HPDE6-E6E7 (cell line): ENCODE data around the gene TPSB2.
"Not testable (repeated sequence)": the region's sequence is repeated elsewhere in the genome, so short reads cannot be mapped to it uniquely, and the experiment has no call there.

ENCODE experiments used
- DNase-seq: peaks from one replicate; pipeline ENCODE4 v3.0.0; 2011; ENCODE audit warnings: missing footprints; ENCODE audit errors: extremely low spot score

Gene TPSB2

DNA sequence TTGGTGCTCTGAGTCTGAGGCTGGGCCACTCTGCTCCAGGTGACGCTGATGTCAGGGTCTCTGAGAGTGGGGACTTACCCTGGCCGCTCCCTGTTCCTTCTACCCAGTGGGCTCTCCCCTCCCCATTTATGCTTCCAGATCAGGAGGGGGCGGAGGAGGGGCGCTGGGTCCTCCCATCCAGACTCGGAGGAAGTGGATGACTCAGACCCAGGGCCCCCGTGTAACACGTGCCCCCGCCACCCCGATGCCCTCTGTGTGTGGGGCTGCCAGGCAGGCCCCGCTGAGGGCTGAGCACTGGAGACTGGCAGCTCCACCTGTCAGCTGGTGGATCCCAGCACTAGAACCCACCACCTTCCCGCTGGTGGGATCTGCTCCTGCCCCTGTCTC, at the start of gene TPSB2:
Gene TPSB2 (minus strand): TSS at position 101 of the 387 bp plus-strand sequence. CDS start 233 bp downstream, outside the sequence.
- DNase-seq, result not testable (repeated sequence)

DNA sequence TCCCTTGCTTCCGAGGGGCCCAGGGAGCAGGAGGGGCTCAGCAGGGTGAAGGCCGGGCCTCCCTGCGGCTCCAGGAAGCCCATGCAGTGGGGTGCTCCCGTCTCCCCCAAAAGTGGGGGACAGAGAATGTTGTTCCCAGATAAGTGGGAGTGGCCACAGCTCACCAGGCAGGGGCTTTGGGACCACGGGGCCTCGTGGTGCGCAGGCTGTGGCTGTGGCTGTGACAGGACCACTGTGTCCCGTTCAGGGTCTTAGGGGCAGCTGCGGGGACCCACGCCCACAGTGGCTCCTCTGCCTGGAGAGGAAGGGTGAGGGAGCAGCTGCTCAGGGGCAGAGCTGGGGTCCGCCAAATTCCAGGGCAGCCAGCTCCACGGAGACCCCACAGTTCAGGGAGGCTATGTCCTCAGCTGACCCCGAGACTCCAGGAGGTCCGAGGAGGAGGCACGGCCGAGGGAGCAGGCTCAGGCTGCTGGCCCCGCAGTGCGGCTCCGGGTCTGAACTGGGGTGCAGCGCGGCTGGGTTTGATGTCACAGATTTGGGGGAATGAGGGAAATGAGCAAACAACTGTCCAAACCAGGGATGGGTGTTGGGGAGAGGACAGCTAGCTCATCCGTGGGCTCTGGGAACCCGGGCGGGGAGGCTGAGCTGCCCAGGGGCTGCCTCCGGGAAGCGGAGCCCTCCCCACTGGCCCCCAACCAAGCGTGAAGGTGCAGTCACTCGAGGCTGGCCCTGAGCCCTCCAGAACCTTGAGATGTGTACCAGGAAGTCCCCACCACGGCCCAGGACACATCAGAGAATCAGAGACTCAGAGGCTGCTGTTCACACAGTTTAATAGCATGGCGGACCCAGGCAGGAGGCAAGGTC, 49.3 kb upstream of the TPSB2 start:
- DNase-seq, result no peak

DNA sequence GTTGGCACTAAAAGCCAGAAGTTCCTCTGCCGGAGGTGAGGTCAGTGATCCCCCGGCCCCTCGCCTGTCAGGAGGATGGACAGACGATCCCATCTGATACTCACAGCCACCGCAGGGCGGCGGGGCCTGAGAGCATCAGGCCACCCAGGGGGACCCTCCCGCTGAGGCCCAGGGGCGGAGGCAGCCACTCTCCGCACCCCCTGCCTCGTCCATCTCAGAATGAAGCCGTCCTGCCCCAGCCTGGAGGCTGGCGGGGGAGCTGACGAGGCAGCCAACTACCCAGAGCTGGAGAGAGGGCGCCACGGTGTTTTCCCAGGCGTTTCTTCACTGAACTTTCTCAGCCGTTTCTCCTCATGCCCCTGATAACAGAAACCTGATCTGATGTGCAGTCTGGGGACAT, 48.5 kb upstream of the TPSB2 start:
- no peak for DNase-seq

DNA sequence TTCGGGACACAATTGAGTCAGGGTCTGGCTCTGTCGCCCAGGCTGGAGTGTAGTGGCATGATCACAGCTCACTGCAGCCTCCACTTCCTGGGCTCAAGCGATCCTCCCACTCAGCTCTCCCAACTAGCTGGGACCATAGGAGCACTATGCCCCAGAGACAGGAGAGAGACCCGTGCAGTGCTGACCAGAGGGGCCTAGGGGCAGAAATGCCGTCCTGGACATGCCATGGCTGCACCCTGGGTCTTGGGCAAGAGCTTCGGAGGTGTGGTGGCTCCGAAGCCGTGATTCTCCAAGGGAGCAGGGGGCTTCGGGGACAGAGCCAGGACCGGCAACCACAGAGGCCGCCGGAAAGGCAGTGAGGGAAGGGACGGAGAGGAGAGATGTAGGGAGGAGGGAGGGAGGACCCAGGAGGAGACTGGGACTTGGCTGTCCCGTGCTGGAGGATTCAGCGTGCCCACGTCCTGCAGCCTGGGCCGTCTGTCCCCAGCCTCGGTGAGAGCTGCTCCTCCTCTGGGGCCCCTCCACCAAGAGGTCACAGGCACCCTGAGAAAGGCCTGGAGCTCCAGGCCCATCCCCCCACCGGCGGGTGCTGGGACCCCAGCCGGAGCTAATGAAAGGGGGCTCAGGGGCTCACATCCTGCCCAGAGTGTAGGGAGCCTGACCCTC, 47.8 kb upstream of the TPSB2 start:
- DNase-seq, result no peak

DNA sequence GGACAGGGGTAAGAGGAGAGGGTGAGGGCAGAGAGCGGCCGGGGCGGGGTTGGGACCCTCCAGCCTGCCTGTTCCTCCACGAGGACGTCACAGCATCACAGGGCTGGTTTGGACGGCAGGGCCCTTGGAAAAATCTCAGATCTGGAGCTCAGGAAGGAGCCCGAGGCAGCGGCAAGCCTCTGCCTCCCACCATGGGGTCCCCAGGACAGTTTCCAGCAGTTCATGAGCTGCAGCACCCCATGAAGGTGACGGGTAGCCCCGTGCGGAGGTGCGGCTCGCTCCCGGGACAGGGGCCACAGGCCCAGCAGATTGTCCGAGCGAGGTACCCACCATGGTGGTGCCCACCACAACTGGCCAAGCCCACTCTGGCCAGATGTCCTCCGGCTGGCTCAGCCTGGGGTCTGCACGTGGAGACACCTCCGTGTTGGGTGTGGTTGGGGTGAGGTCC, 47.2 kb upstream of the TPSB2 start:
- DNase-seq, result no peak

DNA sequence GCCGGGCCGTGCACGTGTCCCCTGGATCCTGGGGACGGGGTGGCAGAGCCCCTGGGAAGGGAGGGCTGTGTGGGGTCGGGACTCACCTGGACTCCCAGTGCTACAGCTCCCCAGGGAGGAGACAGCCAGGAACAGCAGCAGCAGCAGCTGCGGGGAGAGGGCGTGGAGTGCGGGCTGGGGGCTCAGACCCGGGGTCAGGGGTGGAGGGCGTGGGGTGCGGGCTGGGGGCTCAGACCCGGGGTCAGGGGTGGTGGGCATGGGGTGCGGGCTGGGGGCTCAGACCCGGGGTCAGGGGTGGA, 46.5 kb upstream of the TPSB2 start:
- no peak for DNase-seq

DNA sequence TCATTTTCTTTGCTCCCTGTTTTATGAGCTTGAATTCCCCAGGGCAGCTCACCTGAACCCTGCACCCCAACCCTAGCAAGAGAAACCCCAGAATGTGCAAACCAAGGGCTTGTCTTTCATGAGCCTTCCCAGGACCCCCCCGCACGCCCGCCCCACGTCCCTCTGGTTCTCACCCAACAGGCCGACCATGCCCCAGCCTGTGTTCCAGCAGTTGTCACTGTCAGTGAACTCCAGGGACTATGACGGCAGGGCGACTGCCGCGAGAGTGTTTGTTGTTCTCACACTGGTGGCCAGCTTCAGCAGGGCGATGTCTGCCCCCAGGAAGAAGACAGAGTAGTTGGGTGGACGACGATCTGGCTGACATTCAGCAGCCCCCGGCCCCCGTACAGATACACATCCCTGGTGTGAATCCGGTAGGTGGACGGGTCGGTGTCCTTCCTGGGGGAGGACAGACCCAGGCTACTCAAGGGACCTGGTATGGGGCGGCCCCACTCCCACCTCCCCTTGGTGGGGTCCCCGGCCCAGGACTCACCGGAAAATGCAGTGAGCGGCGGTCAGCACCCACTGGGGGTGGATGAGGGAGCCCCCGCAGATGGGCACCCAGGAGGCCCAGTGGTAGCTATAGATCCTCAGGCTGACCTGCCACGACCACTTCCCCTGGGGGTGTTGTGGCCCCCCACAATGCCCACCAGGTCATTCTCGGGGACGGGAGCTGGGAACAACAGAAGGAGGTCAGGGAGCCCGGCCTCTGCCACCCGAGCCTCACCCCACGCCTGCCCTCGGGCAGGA, 46.0 kb upstream of the TPSB2 start:
- no peak for DNase-seq

DNA sequence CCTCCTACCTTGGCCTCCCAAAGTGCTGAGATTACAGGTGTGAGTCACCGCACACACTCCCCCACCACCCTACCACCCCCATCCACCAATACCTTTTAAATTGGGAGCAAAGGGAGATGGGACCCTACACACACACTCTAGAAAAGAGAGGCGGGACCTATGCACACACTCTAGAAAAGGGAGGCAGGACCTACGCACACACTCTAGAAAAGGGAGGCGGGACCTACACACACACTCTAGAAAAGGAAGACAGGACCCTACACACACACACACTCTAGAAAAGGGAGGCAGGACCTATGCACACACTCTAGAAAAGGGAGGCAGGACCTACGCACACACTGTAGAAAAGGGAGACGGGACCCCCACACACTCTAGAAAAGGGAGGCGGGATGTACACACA, 44.8 kb upstream of the TPSB2 start:
- DNase-seq, result no peak

DNA sequence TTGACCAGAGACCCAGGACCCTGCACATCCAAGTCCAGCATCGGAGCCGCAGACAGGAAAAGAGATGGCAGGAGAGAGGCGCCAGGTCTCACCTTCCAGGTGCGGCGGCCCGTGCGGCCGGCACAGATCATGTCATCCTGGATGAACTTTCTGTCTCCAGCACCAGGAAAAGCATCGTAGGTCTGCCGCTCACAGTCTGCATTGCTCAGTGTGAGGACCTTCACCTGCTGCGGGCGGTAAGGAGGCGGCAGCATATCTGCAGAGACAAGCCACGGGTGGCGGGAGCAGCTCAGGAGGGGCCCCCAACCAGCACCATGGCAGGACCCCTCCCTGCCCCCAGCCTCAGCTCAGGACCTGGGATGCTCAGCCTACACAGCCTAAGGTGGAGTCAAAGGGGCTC, 43.8 kb upstream of the TPSB2 start:
- no peak for DNase-seq

DNA sequence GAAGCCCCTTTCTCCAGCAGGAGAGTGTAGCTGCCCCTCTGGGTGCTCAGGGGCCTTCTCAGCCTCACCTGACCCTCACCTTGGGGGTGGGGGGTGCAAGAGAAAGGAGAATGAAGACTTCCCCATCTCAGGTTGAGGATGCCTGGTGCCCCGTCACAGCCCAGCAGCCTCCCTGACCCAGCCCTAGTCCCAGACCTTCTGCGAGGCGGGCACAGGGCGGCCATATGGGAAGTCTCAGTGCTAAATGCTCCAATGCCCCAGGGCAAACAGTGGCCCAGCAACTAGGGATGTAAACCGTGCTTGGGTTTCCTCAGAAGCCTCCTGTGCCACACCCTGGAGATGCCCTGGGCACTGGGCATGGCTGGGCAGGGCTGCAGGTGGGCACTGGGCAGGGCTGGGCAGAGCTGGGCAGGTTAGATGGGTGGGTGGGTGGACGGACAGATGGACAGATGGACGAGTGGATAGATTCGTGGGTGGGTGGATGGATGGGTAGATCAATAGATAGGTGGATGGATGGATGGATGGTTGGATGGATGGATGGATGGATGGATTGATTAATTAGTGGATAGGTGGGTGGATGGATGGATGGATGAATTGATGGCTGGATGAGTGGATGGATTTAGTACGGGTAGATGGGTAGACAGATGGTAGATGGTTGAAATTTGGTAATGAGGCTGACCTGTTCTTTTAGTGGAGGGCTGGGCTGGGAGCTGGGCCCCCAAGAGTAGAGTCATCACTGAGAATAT, 42.6 kb upstream of the TPSB2 start:
- no peak for DNase-seq

DNA sequence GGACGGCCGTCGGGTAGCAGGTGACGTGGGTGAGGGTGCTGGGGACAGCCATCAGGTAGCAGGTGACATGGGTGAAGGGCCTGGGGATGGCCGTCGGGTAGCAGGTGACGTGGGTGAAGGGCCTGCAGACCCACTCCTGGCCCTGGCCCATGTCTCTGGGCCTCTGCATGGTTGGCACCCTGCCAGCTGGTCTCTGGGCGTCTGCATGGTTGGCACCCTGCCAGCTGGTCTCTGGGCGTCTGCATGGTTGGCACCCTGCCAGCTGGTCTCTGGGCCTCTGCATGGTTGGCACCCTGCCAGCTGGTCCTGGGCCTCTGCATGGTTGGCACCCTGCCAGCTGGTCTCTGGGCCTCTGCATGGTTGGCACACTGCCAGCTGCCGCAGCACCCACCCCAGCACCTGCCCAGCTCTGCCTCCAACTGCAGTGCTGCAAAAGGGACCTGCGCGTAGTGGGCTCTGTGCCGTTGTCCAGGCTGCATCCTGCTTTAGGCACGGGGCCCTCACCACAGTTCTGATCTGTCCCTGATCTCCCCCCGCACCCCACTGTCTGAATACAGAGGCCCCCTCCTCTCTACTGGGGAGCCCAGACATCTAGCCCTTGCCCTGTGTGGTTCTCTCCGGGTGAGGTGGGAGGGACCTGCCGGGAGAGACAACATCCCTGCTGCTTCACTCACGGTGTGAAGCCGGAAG, 41.9 kb upstream of the TPSB2 start:
- DNase-seq, result not testable (repeated sequence)

DNA sequence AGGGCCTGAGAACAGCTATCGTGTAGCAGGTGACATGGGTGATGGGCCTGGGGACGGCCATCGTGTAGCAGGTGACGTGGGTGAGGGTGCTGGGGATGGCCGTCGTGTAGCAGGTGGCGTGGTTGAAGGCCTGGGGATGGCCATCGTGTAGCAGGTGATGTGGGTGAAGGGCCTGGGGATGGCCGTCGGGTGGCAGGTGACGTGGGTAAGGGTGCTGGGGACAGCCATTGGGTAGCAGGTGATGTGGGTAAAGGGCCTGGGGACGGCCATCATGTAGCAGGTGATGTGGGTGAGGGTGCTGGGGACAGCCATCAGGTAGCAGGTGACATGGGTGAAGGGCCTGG, 41.4 kb upstream of the TPSB2 start:
- DNase-seq, result no peak

DNA sequence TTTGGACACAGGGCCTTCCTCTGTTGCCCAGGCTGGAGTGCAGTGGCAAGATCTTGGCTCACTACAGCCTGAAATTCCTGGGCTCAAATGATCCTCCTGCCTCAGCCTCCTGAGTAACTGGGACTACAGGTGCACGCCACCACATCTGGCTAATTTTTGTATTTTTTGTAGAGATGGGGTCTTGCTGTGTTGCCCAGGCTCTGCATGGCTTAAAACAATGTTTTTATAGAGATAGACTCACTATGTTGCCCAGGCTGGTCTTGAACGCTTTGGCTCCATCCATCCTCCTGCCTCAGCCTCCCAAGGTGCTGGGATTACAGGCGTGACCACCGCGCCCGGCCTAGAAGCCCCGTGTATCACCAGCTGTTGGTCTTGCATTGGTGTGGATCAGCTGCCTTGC, 39.4 kb upstream of the TPSB2 start:
- not testable (repeated sequence) for DNase-seq

DNA sequence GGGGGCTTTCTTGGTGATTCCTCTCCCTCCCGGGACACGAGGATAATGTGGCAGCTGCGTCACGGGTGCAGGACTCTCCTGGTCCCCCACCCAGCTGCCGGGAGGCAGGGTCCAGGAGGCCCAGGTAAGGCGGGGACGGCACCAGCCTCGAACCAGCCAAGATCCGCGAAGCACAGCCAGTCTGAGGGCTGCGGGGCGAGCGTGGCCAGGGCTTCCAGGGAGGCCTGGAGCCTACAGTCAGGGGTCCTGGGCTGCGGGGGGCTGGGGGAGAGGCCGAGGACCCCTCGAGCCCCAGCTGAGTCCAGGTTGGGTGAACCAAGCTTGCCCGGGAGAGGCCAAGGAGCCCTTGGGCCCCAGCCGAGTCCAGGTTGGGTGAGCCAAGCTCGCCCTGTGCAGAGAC, 35.8 kb upstream of the TPSB2 start:
- DNase-seq, result no peak

DNA sequence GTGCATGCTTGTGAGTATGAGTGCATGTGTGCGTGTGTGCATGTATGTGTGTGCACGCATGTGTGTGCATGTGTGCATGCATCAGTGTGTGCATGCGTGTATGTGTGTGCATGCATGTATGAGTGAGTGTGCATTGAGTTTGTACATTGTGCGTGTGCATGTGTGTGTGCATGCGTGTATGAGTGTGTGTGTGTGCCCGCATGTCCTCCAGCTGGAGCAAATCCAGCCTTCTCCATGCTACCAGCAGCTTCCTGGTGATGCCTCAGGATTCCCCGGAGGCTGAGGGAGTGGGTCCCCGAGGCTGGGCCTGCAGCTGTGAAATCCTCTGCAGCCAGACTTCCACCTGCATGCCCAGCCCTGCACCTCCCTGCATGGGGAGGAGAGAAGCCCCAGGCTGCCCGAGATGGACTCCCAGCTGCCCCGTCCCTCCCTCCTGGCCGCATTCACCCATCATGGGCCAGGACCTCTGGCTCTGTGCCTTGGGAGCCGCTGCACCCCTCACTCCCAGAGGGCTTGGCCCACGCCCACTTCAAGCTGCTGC, 35.2 kb upstream of the TPSB2 start:
- DNase-seq, result no peak

DNA sequence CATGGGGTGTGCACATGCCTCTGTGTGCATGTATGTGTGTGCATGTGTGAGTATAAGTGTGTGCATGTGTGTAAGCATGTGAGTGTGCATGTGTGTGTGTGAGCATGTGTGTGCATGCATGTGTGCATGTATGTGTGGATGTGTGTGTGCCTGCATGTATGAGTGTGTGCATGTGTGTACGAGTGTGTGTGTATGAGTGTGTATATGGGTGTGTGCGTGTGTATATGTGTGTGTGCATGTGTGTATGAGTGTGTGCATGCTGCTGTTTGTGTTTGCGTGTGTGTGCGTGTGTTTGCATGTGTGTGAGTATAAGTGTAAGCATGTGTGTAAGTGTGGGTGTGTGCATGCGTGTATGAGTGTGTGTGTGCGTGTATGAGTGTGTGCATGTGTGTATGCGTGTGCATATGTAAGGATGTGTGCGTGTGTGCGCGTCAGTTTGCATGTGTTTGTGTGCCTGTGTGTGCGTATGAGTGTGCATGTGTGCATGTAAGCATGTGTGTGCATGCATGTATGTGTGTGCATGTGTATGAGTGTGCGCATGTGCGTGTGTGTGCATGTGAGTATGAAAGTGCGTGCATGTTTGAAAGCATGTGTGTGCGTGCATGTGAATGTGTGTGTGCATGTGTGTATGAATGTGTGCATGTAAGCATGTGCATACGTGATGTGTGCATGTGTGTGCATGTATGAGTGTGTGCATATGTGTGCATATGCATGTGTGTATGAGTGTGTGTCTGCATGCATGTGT, 34.5 kb upstream of the TPSB2 start:
- DNase-seq, result no peak

DNA sequence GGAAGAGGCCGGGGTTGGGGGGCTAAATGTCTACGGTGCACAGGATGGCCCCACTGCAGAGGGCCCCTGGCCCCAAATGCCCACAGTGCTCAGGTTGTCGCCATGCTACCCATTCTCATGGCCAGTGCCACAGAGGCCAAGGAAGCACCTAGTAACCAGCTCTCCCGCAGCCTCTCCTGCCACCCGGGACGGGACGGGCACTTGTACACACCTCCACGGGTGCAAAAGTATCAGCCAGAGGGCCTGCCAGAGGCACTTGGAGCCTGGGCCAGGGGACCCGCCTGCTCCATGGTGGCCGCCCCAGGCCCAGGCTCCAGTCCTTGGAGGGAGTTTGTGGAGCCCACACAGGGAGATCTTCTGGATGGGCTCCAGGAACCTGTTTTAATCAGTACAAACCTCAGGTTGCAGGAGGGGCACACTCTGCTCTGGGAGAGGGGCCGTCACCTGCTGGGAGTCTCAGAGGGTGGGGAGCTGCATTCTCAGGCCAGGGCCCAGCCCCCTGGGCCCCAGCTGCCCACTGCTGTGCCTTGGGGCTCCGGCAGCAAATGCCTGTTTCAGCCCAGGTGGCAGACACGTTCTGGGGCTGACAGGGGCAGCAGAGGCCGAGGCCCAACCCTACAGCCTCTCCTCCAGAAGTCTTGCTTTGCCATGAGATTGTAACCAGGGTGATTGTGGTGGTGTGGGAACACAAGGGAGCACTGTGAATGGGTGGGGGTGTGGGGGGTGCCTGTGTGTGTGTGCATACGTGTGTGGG, 33.8 kb upstream of the TPSB2 start:
- DNase-seq, result no peak

DNA sequence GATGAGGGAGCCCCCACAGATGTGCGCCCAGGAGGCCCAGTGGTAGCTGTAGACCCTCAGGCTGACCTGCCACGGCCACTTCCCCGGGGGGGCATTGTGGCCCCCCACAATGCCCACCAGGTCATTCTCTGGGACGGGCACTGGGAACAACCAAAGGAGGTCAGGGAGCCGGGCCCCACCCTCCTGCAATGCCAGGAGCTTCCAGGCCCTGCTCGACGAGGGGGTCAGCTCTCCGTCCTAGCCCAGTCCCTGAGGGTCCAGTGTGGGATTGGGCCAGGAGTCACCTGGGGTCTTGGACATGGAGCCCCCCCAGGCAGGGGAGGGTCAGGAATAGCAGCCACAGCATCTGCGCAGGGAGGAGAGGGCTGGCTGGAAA, 32.9 kb upstream of the TPSB2 start:
- DNase-seq, result no peak

DNA sequence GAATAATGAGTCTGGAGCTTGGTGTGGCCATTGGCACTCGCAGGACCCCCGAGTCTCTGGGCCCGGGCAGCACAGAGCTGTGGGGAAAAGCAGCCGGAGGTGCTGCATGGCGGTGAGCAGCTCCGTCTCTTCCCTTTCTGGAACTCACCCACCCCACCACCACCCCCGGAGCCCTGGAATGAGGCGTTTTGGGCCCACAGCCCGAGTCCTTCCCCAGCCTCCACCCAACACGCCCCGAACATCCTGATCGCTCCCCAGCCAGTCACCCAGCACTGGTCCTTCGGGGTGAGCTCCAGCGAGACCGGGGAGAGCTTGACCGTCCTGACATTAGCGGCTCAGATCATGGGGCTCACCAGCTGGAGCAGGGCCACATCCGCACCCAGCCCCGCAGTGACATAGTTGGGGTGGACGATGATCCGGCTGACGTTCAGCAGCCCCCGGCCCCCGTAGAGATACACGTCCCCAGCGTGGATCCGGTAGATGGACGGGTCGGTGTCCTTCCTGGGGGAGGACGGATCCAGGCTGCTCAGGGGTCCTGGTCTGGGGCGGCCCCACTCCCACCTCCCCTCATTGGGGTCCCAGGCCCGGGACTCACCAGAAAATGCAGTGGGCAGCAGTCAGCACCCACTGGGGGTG, 32.3 kb upstream of the TPSB2 start:
- no peak for DNase-seq
